IMR-90 (cell line): ENCODE measurements around the gene MSN. TPM values are rescaled to one million over a fixed set of nuclear protein-coding genes. Genes with fewer than 3 reads are reported as not detected.

Experiments used
- ATAC-seq: fragments of 200-7000 bp; cut with Tn5 transposase; 2 replicates; pipeline ENCODE4 v1.9.1; 2020; ENCODE audit warnings: low read depth, mild to moderate bottlenecking, moderate library complexity
- BruUV-seq: library from RNA; stranded (reverse); fragments of 400-500 nt; replicated peaks from 2 replicates; lab custom pipeline; 2021; lab: Mats Ljungman, UMichigan
- CTCF ChIA-PET: fragments of 300-600 bp; formaldehyde crosslinking; extraction: SDS; loops from one replicate; lab custom pipeline; 2021; ENCODE audit warnings: antibody characterized with exemption; lab: Yijun Ruan, JAX
- POLR2A ChIA-PET: fragments of 300-600 bp; sonication (Branson Sonifier 250); formaldehyde crosslinking; loops from one replicate; lab custom pipeline; 2022; ENCODE audit warnings: antibody characterized with exemption; ENCODE audit not compliant: unreplicated experiment; lab: Charles Lee
- DNase-seq: peaks from one replicate; pipeline ENCODE4 v3.0.0; 2013
- H2AFZ ChIP-seq: replicated peaks from 2 replicates; pipeline ENCODE3; 2013; ENCODE audit warnings: low read length, mild to moderate bottlenecking; ENCODE audit not compliant: poor library complexity
- H2AK5ac ChIP-seq: 2 replicates; pipeline ENCODE4 v1.6.1; 2013; ENCODE audit warnings: low read depth, low read length, inconsistent platforms
- H2AK9ac ChIP-seq: replicated peaks from 2 replicates; pipeline ENCODE3; 2013; ENCODE audit warnings: mild to moderate bottlenecking, low read depth, low read length, moderate library complexity; ENCODE audit not compliant: poor library complexity
- H2BK120ac ChIP-seq: 2 replicates; pipeline ENCODE4 v1.6.1; 2013; ENCODE audit warnings: low read depth, low read length, inconsistent platforms
- H2BK15ac ChIP-seq: 3 replicates; pipeline ENCODE4 v1.6.1; 2013; ENCODE audit warnings: low read depth, low read length, inconsistent platforms
- H2BK20ac ChIP-seq: 2 replicates; pipeline ENCODE4 v1.6.1; 2013; ENCODE audit warnings: low read depth, mild to moderate bottlenecking, inconsistent platforms, low read length, moderate library complexity
- H2BK5ac ChIP-seq: 2 replicates; pipeline ENCODE4 v1.6.1; 2013; ENCODE audit warnings: mild to moderate bottlenecking, low read depth, low read length, inconsistent platforms; ENCODE audit not compliant: poor library complexity, severe bottlenecking
- H3K14ac ChIP-seq: replicated peaks from 2 replicates; pipeline ENCODE4 v1.6.1; 2013; ENCODE audit warnings: low read depth, low read length, inconsistent platforms
- H3K18ac ChIP-seq: 2 replicates; pipeline ENCODE4 v1.6.1; 2013; ENCODE audit warnings: low read depth, low read length, control low read depth
- H3K23ac ChIP-seq: 2 replicates; pipeline ENCODE4 v1.6.1; 2013; ENCODE audit warnings: low read depth, low read length, inconsistent platforms
- H3K27ac ChIP-seq: 2 replicates; pipeline ENCODE4 v1.5.1; 2013; ENCODE audit warnings: mild to moderate bottlenecking, control low read depth, low read length; ENCODE audit not compliant: insufficient read depth
- H3K27me3 ChIP-seq: 2 replicates; pipeline ENCODE4 v1.6.1; 2013; ENCODE audit warnings: low read length; ENCODE audit not compliant: control insufficient read depth, insufficient read depth
- H3K36me3 ChIP-seq: 2 replicates; pipeline ENCODE4 v1.6.1; 2013; ENCODE audit warnings: low read length, mixed read lengths; ENCODE audit not compliant: control insufficient read depth, insufficient read depth
- H3K4ac ChIP-seq: 2 replicates; pipeline ENCODE4 v1.6.1; 2013; ENCODE audit warnings: low read depth, low read length, inconsistent platforms
- H3K4me1 ChIP-seq: 2 replicates; pipeline ENCODE4 v1.6.1; 2013; ENCODE audit warnings: low read length, mixed read lengths; ENCODE audit not compliant: control insufficient read depth, insufficient read depth
- H3K4me2 ChIP-seq: 2 replicates; pipeline ENCODE4 v1.6.1; 2013; ENCODE audit warnings: low read depth, mild to moderate bottlenecking, control low read depth, low read length, moderate library complexity
- H3K4me3 ChIP-seq: 2 replicates; pipeline ENCODE4 v1.5.1; 2013; ENCODE audit warnings: low read depth, mild to moderate bottlenecking, control low read depth, low read length, moderate library complexity; ENCODE audit not compliant: insufficient read depth
- H3K56ac ChIP-seq: 2 replicates; pipeline ENCODE4 v1.6.1; 2013; ENCODE audit warnings: low read length, inconsistent platforms; ENCODE audit not compliant: insufficient read depth; ENCODE audit errors: extremely low read depth
- H3K79me1 ChIP-seq, 2 experiments: 2 replicates each; pipeline ENCODE4 v1.6.1; 2013; ENCODE audit warnings: low read length in 2 of 2, inconsistent platforms in 1 of 2, low read depth in 1 of 2
- H3K9ac ChIP-seq: 2 replicates; pipeline ENCODE4 v1.6.1; 2013; ENCODE audit warnings: low read depth, low read length, control low read depth
- H3K9me1 ChIP-seq: 2 replicates; pipeline ENCODE4 v1.6.1; 2013; ENCODE audit warnings: low read length, inconsistent platforms; ENCODE audit not compliant: insufficient read depth
- H3K9me3 ChIP-seq: 2 replicates; pipeline ENCODE4 v1.6.1; 2013; ENCODE audit warnings: low read length; ENCODE audit not compliant: control insufficient read depth, insufficient read depth
- H4K20me1 ChIP-seq: 2 replicates; pipeline ENCODE4 v1.6.1; 2013; ENCODE audit warnings: low read length, inconsistent platforms; ENCODE audit not compliant: insufficient read depth
- H4K5ac ChIP-seq: 2 replicates; pipeline ENCODE4 v1.6.1; 2013; ENCODE audit warnings: mild to moderate bottlenecking, low read depth, low read length, control low read depth
- H4K8ac ChIP-seq, 2 experiments: 2 replicates each; pipeline ENCODE4 v1.6.1; 2013; ENCODE audit warnings: low read depth in 2 of 2, low read length in 2 of 2, control low read depth in 1 of 2, inconsistent platforms in 1 of 2
- H4K91ac ChIP-seq: 2 replicates; pipeline ENCODE4 v1.6.1; 2013; ENCODE audit warnings: low read depth, low read length, inconsistent platforms; ENCODE audit not compliant: insufficient read depth
- CEBPB ChIP-seq: IDR thresholded peaks from 2 replicates; pipeline ENCODE4 v1.6.1; 2012; ENCODE audit warnings: low read depth, low read length, improper control_type of control experiment
- RAD21 ChIP-seq: IDR thresholded peaks from 2 replicates; pipeline ENCODE4 v1.6.1; 2012; ENCODE audit warnings: low read length, improper control_type of control experiment
- RFX5 ChIP-seq: IDR thresholded peaks from 2 replicates; pipeline ENCODE4 v1.8.0; 2012; ENCODE audit warnings: low read depth, mild to moderate bottlenecking, low read length, moderate library complexity
- whole genome bisulfite sequencing, 2 experiments: methylation state at CpG; one replicate each; pipeline versions ENCODE4 v1.1.5 to v1.1.7; 2013; ENCODE audit warnings: missing lambda C conversion rate in 2 of 2; ENCODE audit not compliant: insufficient read length in 1 of 2; ENCODE audit errors: extremely low coverage in 2 of 2; 5-methylcytosine and 5-hydroxymethylcytosine counted together
- dilution Hi-C: fragments of 300-500 bp; cut with HindIII; formaldehyde crosslinking; loops from one replicate; pipeline ENCODE4 v1.14.3; 2018; ENCODE audit warnings: low sequenced_read_pairs; ENCODE audit not compliant: unreplicated experiment
- in situ Hi-C: fragments of 300-500 bp; cut with MboI; formaldehyde crosslinking; loops from 3 replicates; pipeline ENCODE4 v1.14.3; 2019; ENCODE audit warnings: low sequenced_read_pairs, inconsistent platforms, mixed read lengths
- intact Hi-C: fragments of 100-400 bp; cut with micrococcal nuclease; formaldehyde crosslinking; loops from 2 replicates; pipeline ENCODE4 v1.10.0; 2022
- polyA plus RNA-seq, 3 experiments: library from polyadenylated mRNA; depleted of rRNA; stranded (reverse); fragments of >200 nt; gene quantifications; 2 replicates each; pipeline ENCODE4 v1.2.3, GENCODE V29; 2012; ENCODE audit warnings: low replicate concordance in 1 of 3
- total RNA-seq: library from RNA; depleted of rRNA; stranded (reverse); fragments of >200 nt; gene quantifications from 2 replicates; pipeline ENCODE4 v1.2.3, GENCODE V29; 2012
- TF ChIP-seq, protein P1 (sequence below): fragments of 150-350 bp; IDR thresholded peaks from 2 replicates; pipeline ENCODE4 v1.6.1; 2017; ENCODE audit warnings: mild to moderate bottlenecking, antibody characterized with exemption, low read length, low read depth
- TF ChIP-seq, protein P2 (sequence below): fragments of 150-350 bp; IDR thresholded peaks from 2 replicates; pipeline ENCODE4 v1.6.1; 2016; ENCODE audit warnings: low read depth, mild to moderate bottlenecking, low read length, moderate library complexity, borderline replicate concordance
- TF ChIP-seq, protein P3 (sequence below): conservative IDR thresholded peaks from 2 replicates; pipeline ENCODE4 v1.5.1; 2012; ENCODE audit warnings: mild to moderate bottlenecking, low read depth, low read length, improper control_type of control experiment

MSN gene
- total and polyA plus RNA-seq, 2 of the 4 experiments (the other 2 are of a cell fraction), result 422 to 619 TPM

DNA sequence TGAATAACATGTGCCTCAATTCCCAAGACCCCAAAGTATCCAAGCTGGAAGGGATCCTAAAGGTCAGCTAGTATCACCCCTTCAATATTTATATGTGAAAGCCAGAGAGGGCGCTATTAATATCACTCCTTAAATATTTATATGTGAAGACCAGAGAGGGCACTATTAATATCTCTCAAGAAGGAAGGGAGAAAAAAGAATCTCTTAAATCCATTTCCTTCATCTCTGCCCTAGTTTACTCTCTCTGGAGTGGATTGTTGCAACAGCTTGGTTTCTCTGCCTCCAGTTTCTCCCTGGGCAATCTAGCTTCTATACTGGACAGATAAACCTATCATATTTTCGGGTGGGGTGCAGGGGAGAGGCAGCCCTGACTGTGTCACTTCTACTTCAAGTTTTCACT is 31.6 kb upstream of the MSN start:
- intact Hi-C loops (no loop called here), in situ Hi-C loops (no loop called here), dilution Hi-C loops (no loop called here)
- Histone ChIP-seq H3K36me3 (no peaks in the 10 kb centered on the region), H2BK15ac (no peak overlapping the region), H3K4me2 (no peak overlapping the region), H3K4me1 (no peaks in the 10 kb centered on the region), H2BK20ac (peak overlapping the region; percentile 76; the same call in 1 of the 2 replicates), H4K91ac (no peak overlapping the region), H3K23ac (no peak overlapping the region), H3K56ac (peak overlapping the region; percentile 11; the same call in 1 of the 2 replicates), H3K4me3 (no peak overlapping the region), H3K79me1 (no peaks in the 10 kb centered on the region), H2BK5ac (peak overlapping the region; percentile 28), H4K20me1 (no peaks in the 10 kb centered on the region), H3K27ac (no peak overlapping the region), H3K9me3 (no peaks in the 10 kb centered on the region), H3K4ac (peak overlapping the region; percentile 65; the same call in 1 of the 2 replicates), H3K27me3 (no peaks in the 10 kb centered on the region), H4K8ac (no peak overlapping the region), H4K5ac (no peak overlapping the region), H3K14ac (peak overlapping the region; percentile 81), H3K9me1 (no peaks in the 10 kb centered on the region), H3K18ac (no peak overlapping the region), H2BK120ac (peak overlapping the region; percentile 68; the same call in 1 of the 2 replicates), H3K9ac (no peak overlapping the region), H2AFZ (no peak overlapping the region), H2AK5ac (no peak overlapping the region), H2AK9ac (no peak overlapping the region)
- TF ChIP-seq, protein P1, sequence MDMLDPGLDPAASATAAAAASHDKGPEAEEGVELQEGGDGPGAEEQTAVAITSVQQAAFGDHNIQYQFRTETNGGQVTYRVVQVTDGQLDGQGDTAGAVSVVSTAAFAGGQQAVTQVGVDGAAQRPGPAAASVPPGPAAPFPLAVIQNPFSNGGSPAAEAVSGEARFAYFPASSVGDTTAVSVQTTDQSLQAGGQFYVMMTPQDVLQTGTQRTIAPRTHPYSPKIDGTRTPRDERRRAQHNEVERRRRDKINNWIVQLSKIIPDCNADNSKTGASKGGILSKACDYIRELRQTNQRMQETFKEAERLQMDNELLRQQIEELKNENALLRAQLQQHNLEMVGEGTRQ, result no peak
- TF ChIP-seq, protein P2, sequence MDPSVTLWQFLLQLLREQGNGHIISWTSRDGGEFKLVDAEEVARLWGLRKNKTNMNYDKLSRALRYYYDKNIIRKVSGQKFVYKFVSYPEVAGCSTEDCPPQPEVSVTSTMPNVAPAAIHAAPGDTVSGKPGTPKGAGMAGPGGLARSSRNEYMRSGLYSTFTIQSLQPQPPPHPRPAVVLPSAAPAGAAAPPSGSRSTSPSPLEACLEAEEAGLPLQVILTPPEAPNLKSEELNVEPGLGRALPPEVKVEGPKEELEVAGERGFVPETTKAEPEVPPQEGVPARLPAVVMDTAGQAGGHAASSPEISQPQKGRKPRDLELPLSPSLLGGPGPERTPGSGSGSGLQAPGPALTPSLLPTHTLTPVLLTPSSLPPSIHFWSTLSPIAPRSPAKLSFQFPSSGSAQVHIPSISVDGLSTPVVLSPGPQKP, result no peak
- no peak for TF ChIP-seq CEBPB
- TF ChIP-seq, protein P3, sequence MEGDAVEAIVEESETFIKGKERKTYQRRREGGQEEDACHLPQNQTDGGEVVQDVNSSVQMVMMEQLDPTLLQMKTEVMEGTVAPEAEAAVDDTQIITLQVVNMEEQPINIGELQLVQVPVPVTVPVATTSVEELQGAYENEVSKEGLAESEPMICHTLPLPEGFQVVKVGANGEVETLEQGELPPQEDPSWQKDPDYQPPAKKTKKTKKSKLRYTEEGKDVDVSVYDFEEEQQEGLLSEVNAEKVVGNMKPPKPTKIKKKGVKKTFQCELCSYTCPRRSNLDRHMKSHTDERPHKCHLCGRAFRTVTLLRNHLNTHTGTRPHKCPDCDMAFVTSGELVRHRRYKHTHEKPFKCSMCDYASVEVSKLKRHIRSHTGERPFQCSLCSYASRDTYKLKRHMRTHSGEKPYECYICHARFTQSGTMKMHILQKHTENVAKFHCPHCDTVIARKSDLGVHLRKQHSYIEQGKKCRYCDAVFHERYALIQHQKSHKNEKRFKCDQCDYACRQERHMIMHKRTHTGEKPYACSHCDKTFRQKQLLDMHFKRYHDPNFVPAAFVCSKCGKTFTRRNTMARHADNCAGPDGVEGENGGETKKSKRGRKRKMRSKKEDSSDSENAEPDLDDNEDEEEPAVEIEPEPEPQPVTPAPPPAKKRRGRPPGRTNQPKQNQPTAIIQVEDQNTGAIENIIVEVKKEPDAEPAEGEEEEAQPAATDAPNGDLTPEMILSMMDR, result no peak
- no peak for TF ChIP-seq RAD21
- TF ChIP-seq RFX5, result no peak
- no TSS peak for BruUV-seq
- no CpG with 5 or more reads among the region's 2 CpGs for WGBS, 2 experiments
- ChIA-PET POLR2A (no interaction called here), CTCF (interaction anchor here (0.8 kb wide), 1 partner anchor 10 kb away, joined by 4 read pairs; no protein-coding TSS in a partner anchor)
- no peak for DNase-seq
- ATAC-seq, result no peak
